Measurements from ENCODE around the gene SLC6A12. TPM values are rescaled to one million over a fixed set of nuclear protein-coding genes. Genes with fewer than 3 reads are reported as not detected.

SLC6A12 gene
- polyA plus RNA-seq, 1 of the 3 experiments (the other 2 are of a cell fraction), result 0.02 TPM

DNA sequence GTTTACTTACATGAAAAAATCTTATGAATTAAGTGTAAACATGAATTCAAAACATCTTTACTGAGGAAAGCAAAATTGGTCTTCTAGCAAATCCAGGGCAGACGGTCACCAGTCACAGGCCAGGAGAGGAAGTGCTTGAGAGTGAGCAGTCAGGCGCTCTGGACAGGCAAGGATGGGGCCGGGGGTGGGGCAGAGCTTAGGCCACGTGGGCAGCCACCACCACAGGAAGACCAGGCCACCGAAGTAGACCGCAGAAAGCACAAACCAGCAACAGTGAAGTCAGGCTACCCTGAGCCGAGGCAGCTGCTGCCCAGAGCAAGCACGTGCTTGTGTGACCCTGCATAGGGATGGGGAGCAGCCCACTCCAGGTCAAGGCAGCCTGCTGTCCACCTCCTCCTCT, 33.5 kb downstream of the SLC6A12 start:
- WGBS (ENCODE audit: low lambda C conversion rate), result 89% methylated on average over 8 of the region's 8 CpGs
- POLR2A ChIA-PET, result interaction anchor here (0.5 kb wide), 2 partner anchors 64 to 125 kb away, joined by 3 to 4 read pairs; no protein-coding TSS in a partner anchor
- H3K4me2 ChIP-seq, result no peak overlapping the region
- no peaks in the 10 kb centered on the region for H3K79me2 ChIP-seq (ENCODE audit: insufficient read depth)
- no peaks in the 10 kb centered on the region for H3K9me2 ChIP-seq
- H3K4me3 ChIP-seq (ENCODE audit: low read depth in 2 of 2, low read length in 1 of 2), result no peak overlapping the region
- CTCF ChIA-PET, result interaction anchor here (1.3 to 4.7 kb wide), 2 partner anchors 9 to 39 kb away, joined by 4 to 38 read pairs; no protein-coding TSS in a partner anchor
- peaks cover 21 to 55% of the 10 kb centered on the region in 2 experiments for H3K4me1 ChIP-seq (ENCODE audit: control insufficient read depth in 1 of 2, insufficient read depth in 2 of 2, low read depth in 1 of 2, low read length in 1 of 2)
- H3K27ac ChIP-seq (ENCODE audit: low read depth in 2 of 2, low read length in 1 of 2), result no peak overlapping the region
- H3F3A ChIP-seq (replicated peaks; ENCODE audit: insufficient read depth), result peaks cover 6% of the 10 kb centered on the region
- no peak for TF ChIP-seq MEF2A (IDR thresholded peaks at IDR 0.05; ENCODE audit: borderline replicate concordance, low read depth)
- no peak for TF ChIP-seq SIN3A (IDR thresholded peaks at IDR 0.05; ENCODE audit: borderline replicate concordance, low read depth, low read length)
- TF ChIP-seq USF2 (IDR thresholded peaks at IDR 0.05; ENCODE audit: borderline replicate concordance, low read depth, low read length), result no peak
- TF ChIP-seq POLR2AphosphoS5 (IDR thresholded peaks at IDR 0.05; ENCODE audit: low read depth, low read length), result no peak
- no peak for TF ChIP-seq NRF1 (IDR thresholded peaks at IDR 0.05; ENCODE audit: low read depth, low read length)
- no peak for TF ChIP-seq EZH2phosphoT487 (IDR thresholded peaks at IDR 0.05; ENCODE audit: borderline replicate concordance, low read depth)
- TF ChIP-seq MAX (IDR thresholded peaks at IDR 0.05; ENCODE audit: low read depth), result no peak
- no peak for TF ChIP-seq PBX3 (IDR thresholded peaks at IDR 0.05)
- TF ChIP-seq JUND (IDR thresholded peaks at IDR 0.05), result no peak
- no peak for TF ChIP-seq SMC3 (IDR thresholded peaks at IDR 0.05; ENCODE audit: low read depth, low read length)
- TF ChIP-seq FOSL2 (IDR thresholded peaks at IDR 0.05; ENCODE audit: borderline replicate concordance, low read depth), result no peak
- no peak for TF ChIP-seq RCOR1 (IDR thresholded peaks at IDR 0.05; ENCODE audit: low read length)
- no peak for TF ChIP-seq REST (IDR thresholded peaks at IDR 0.05; ENCODE audit: low read depth, low read length)
- TF ChIP-seq GATA2 (CRISPR knock-in tag; IDR thresholded peaks at IDR 0.05), result no peak
- no peak for TF ChIP-seq ELF1 (IDR thresholded peaks at IDR 0.05)
- TF ChIP-seq NFIC (IDR thresholded peaks at IDR 0.05; ENCODE audit: borderline replicate concordance), result no peak
- no peak for TF ChIP-seq TAF1 (IDR thresholded peaks at IDR 0.05; ENCODE audit: borderline replicate concordance, low read depth, low read length)
- TF ChIP-seq EP300 (IDR thresholded peaks at IDR 0.05; ENCODE audit: borderline replicate concordance in 1 of 2, low read depth in 1 of 2, low read length in 1 of 2), result no peak
- H3K36me3 ChIP-seq (replicated peaks in 1 of 2; ENCODE audit: control insufficient read depth in 1 of 2, insufficient read depth in 2 of 2, low read length in 1 of 2), result no peaks in the 10 kb centered on the region
- H4K20me1 ChIP-seq (ENCODE audit: insufficient read depth), result no peaks in the 10 kb centered on the region
- H3K9me3 ChIP-seq, result no peaks in the 10 kb centered on the region
- H3K27me3 ChIP-seq (ENCODE audit: insufficient read depth), result no peaks in the 10 kb centered on the region
- no peak overlapping the region for H2AFZ ChIP-seq (ENCODE audit: low read depth)
- no peak overlapping the region for H3K9ac ChIP-seq
- no peak for DNase-seq
